Mammary epithelial cell (primary cell): ENCODE measurements around the gene FGF12.

ENCODE experiments used
- EZH2 ChIP-seq: IDR thresholded peaks from 2 replicates; pipeline ENCODE4 v1.6.1; 2012; ENCODE audit warnings: low read length, inconsistent platforms, borderline replicate concordance
- TF ChIP-seq, protein P1 (sequence below), 2 donors: IDR thresholded peaks in 1 of 2; conservative IDR thresholded peaks in 1 of 2; 2 replicates each; pipeline ENCODE4 v1.5.1; 2011 to 2012; ENCODE audit warnings: inconsistent platforms in 2 of 2, low read length in 2 of 2, mild to moderate bottlenecking in 2 of 2, control low read depth in 1 of 2, low read depth in 1 of 2; ENCODE audit not compliant: insufficient read depth in 1 of 2; ENCODE audit errors: extremely low read depth in 1 of 2

DNA sequence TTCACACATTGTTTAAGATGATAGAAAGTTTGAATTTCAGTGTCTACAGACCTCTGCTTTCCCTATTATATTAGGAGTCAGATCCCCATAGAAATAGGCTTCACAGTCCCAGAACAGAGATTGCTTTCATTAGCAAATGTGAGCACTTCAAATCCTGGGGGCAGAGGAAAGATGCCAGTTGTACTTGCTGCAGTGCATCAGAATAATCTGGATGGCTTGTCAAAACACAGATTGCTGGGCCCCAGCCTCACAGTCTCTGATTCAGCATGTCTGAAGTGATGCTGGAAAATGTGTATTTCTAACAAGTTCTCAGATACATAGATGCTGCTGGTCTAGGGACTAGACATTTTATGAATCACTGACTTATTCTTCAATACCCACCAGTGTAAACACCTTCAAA, 375.2 kb downstream of the FGF12 start:
- TF ChIP-seq, protein P1, sequence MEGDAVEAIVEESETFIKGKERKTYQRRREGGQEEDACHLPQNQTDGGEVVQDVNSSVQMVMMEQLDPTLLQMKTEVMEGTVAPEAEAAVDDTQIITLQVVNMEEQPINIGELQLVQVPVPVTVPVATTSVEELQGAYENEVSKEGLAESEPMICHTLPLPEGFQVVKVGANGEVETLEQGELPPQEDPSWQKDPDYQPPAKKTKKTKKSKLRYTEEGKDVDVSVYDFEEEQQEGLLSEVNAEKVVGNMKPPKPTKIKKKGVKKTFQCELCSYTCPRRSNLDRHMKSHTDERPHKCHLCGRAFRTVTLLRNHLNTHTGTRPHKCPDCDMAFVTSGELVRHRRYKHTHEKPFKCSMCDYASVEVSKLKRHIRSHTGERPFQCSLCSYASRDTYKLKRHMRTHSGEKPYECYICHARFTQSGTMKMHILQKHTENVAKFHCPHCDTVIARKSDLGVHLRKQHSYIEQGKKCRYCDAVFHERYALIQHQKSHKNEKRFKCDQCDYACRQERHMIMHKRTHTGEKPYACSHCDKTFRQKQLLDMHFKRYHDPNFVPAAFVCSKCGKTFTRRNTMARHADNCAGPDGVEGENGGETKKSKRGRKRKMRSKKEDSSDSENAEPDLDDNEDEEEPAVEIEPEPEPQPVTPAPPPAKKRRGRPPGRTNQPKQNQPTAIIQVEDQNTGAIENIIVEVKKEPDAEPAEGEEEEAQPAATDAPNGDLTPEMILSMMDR (conservative IDR thresholded peaks at IDR 0.05 in 1 of 2, IDR thresholded peaks at IDR 0.05 in 1 of 2; ENCODE audit: extremely low read depth in 1 of 2, insufficient read depth in 1 of 2, low read depth in 1 of 2, low read length in 2 of 2) = no peak
- TF ChIP-seq EZH2 = no peak
